ENCODE data around the gene GPC5. TPM values are rescaled to one million over a fixed set of nuclear protein-coding genes. Genes with fewer than 3 reads are reported as not detected.

The GPC5 gene
- total RNA-seq, 1 donor from 2014 or later = 0.24 TPM

DNA sequence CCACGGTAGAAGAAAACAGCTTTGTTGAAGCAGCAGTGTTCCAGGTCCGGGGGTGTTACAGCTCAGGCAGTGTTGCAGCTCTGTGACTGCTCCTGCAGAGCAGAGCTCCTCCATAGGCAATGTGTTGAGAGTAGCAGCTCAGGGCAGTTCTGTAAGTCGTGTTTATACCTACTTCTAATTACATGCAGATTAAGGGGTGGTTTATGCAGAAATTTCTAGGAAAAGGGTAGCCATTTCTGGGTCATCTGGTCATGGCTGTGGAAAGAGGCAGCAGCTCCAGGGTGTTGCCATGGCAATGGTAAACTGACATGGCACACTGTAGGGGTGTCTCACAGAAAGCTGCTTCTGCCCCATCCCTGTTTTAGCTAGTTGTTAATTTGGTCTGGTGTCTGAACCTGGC is 316.4 kb downstream of the GPC5 start:
- CTCF ChIA-PET = interaction anchor here (0.7 kb wide), 1 partner anchor 34 kb away, joined by 3 read pairs; no protein-coding TSS in a partner anchor
- intact Hi-C loops (cut with micrococcal nuclease) = no loop called here

DNA sequence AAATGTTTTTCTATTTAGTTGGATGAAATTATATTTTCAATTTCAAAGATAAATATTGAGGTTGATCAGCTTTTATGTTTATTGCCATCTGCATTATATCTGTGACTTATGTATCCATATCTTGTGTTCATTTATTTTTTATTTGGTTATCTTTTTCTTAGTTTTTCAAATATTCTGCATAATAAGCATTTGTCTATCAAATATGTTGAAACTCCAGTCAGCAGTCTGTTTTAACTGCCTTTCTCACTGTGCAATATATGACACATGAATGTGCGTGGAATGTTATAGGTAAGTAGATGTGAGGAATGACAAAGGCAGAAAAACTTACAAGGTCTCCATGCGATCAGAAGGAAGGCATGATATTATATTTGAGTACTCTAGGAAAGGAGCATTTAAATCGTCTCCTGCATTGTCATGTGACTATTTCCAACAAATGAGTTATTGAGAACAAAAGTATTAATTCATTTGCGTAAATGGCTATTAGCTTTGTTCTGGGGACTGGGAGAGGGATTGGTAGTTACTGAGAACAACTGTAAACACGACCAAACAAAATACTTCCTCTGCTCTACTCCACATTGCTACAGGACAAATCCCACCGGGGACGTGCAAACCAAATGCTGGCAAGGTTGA is 318.1 kb downstream of the GPC5 start:
- H3K9me3 Mint-ChIP-seq = no peaks in the 10 kb centered on the region
- CTCF ChIA-PET = no interaction called here
- ATAC-seq (ENCODE audit: low read depth) = no peak
- H3K4me3 Mint-ChIP-seq = no peak overlapping the region
- no peaks in the 10 kb centered on the region for H3K27me3 Mint-ChIP-seq
- POLR2A ChIA-PET = no interaction called here
- DNase-seq = no peak
- H3K4me1 Mint-ChIP-seq = no peaks in the 10 kb centered on the region
- intact Hi-C loops (cut with micrococcal nuclease) = no loop called here
- H3K36me3 Mint-ChIP-seq (ENCODE audit: low read depth) = no peaks in the 10 kb centered on the region
- H3K27ac Mint-ChIP-seq = no peak overlapping the region
- TF ChIP-seq, protein P1, sequence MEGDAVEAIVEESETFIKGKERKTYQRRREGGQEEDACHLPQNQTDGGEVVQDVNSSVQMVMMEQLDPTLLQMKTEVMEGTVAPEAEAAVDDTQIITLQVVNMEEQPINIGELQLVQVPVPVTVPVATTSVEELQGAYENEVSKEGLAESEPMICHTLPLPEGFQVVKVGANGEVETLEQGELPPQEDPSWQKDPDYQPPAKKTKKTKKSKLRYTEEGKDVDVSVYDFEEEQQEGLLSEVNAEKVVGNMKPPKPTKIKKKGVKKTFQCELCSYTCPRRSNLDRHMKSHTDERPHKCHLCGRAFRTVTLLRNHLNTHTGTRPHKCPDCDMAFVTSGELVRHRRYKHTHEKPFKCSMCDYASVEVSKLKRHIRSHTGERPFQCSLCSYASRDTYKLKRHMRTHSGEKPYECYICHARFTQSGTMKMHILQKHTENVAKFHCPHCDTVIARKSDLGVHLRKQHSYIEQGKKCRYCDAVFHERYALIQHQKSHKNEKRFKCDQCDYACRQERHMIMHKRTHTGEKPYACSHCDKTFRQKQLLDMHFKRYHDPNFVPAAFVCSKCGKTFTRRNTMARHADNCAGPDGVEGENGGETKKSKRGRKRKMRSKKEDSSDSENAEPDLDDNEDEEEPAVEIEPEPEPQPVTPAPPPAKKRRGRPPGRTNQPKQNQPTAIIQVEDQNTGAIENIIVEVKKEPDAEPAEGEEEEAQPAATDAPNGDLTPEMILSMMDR (IDR thresholded peaks at IDR 0.05) = no peak

More for the DNA sequence above, 316.4 kb downstream of the GPC5 start:
- Mint-ChIP-seq H3K27ac (no peak overlapping the region), H3K36me3 (ENCODE audit: low read depth) (no peaks in the 10 kb centered on the region), H3K4me1 (no peaks in the 10 kb centered on the region), H3K27me3 (no peaks in the 10 kb centered on the region), H3K4me3 (no peak overlapping the region), H3K9me3 (no peaks in the 10 kb centered on the region)
- POLR2A ChIA-PET = no interaction called here
- TF ChIP-seq, protein P1 (IDR thresholded peaks at IDR 0.05) = no peak
- no peak for DNase-seq
- ATAC-seq (ENCODE audit: low read depth) = no peak

DNA sequence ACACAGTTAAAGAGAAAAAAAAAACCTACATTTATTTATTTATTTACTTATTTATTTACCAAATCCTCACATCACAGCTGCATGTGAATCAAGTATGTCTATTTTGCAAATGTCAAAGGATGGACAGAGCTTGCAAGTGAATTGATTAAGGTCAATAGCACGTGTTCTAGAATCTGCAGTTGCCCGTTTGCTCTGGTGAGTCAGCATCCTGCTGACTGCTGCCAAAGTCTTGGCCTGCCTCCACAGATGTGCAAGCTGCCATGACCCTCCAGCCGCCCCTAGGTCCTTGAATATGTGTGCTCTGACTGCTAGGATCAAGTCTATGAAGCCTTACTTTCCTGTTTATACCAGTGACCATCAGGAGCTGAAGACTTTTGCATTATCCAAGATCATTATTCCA is 320.6 kb downstream of the GPC5 start:
- no peaks in the 10 kb centered on the region for H3K27me3 Mint-ChIP-seq
- no peaks in the 10 kb centered on the region for H3K36me3 Mint-ChIP-seq (ENCODE audit: low read depth)
- no peak overlapping the region for H3K4me3 Mint-ChIP-seq
- no peak for ATAC-seq (ENCODE audit: low read depth)
- no peaks in the 10 kb centered on the region for H3K4me1 Mint-ChIP-seq
- no peaks in the 10 kb centered on the region for H3K9me3 Mint-ChIP-seq
- POLR2A ChIA-PET = no interaction called here
- H3K27ac Mint-ChIP-seq = no peak overlapping the region
- DNase-seq = no peak
- TF ChIP-seq, protein P1 (IDR thresholded peaks at IDR 0.05) = no peak
- CTCF ChIA-PET = no interaction called here
- intact Hi-C loops (cut with micrococcal nuclease) = no loop called here

DNA sequence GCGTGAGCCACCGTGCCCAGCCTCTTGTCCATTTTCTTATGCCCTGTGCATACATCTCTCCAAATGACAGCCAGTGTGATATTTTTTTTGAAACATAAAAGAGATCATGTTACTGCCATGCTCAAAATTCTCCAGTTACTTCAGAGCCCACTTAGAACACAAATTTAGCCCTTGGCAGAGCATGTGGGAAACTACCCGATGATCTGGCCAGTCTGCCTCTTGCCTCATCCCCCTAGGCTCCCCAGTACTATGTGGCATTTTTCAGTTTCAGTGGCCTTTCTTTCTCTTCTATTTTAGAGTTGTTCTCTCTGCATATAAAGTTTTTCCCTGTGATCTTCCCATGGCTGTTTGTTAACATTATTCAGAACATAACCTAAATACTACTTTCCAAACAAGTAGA is 323.0 kb downstream of the GPC5 start:
- ATAC-seq (ENCODE audit: low read depth) (no peak), DNase-seq (no peak)
- H3K27ac Mint-ChIP-seq = no peak overlapping the region
- ChIA-PET POLR2A (no interaction called here), CTCF (interaction anchor here (0.8 to 0.9 kb wide), 4 partner anchors 9 to 340 kb away, joined by 3 read pairs; no protein-coding TSS in a partner anchor)
- intact Hi-C loops (cut with micrococcal nuclease) = no loop called here
- no peak overlapping the region for H3K4me3 Mint-ChIP-seq
- TF ChIP-seq, protein P1 (IDR thresholded peaks at IDR 0.05) = no peak
- no peaks in the 10 kb centered on the region for H3K4me1 Mint-ChIP-seq
- no peaks in the 10 kb centered on the region for H3K9me3 Mint-ChIP-seq
- H3K27me3 Mint-ChIP-seq = no peaks in the 10 kb centered on the region
- no peaks in the 10 kb centered on the region for H3K36me3 Mint-ChIP-seq (ENCODE audit: low read depth)

DNA sequence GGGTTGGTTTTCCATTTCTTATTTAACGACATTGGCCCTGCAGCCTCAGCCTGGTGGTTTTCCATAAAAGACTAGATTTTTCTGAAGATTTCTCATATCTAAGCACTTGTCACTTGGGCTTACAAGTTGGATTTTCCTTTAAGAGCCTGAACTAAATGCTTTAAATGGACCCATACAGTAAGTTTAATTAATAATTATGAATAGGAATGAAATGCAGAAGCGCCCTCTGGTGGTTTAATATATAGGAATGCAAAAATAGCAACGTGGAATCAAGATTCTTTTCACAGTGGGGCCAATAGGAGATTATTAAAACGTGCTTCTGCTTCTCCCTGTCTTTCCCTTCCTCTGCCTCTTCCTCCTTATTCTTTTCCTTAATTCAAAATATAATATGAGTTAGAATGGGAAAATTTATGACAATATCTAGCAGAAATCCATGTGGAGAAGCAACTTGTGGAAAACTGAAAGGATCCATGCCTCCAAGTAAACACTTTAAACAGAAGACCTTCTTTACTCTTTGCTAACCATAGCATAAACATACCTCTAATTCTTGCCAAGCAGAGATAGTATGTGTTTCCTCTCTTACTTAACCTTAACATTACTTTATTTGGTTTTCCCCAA is 324.0 kb downstream of the GPC5 start:
- Mint-ChIP-seq H3K4me3 (no peak overlapping the region), H3K4me1 (no peaks in the 10 kb centered on the region), H3K9me3 (no peaks in the 10 kb centered on the region), H3K36me3 (ENCODE audit: low read depth) (no peaks in the 10 kb centered on the region), H3K27ac (no peak overlapping the region), H3K27me3 (no peaks in the 10 kb centered on the region)
- TF ChIP-seq, protein P1 (IDR thresholded peaks at IDR 0.05) = peak; percentile 37
- ChIA-PET CTCF (interaction anchor here (0.8 to 0.9 kb wide), 3 partner anchors 8 to 341 kb away, joined by 3 read pairs; no protein-coding TSS in a partner anchor), POLR2A (no interaction called here)
- intact Hi-C loops (cut with micrococcal nuclease) = loop anchor here (1.0 kb wide), 3 partner anchors 341 to 409 kb away; no protein-coding TSS in a partner anchor
- no peak for DNase-seq
- ATAC-seq (ENCODE audit: low read depth) = no peak
